Right cardiac atrium (tissue), 5 donors: ENCODE data around the gene ZNF106. TPM values are rescaled to one million over a fixed set of nuclear protein-coding genes. Genes with fewer than 3 reads are reported as not detected.
A peak's percentile ranks its signal among the peaks of the same experiment; 100 is the strongest.

Experiments used
- ATAC-seq, 2 donors: fragments of 200-7000 bp; cut with Tn5 transposase; one replicate each; pipeline versions ENCODE4 v1.8.0 to v1.9.1; 2020; ENCODE audit warnings: moderate library complexity in 2 of 2, mild to moderate bottlenecking in 1 of 2
- DNase-seq, 3 donors: peaks; one replicate each; pipeline ENCODE4 v3.0.0-alpha.2; 2020
- H3K27ac ChIP-seq: one replicate; pipeline ENCODE4 v1.5.1; 2013; ENCODE audit warnings: mild to moderate bottlenecking, low read length, control low read depth, moderate library complexity
- H3K27me3 ChIP-seq: one replicate; pipeline ENCODE4 v1.6.1; 2013; ENCODE audit not compliant: control insufficient read depth, insufficient read depth
- H3K4me1 ChIP-seq: one replicate; pipeline ENCODE4 v1.6.1; 2013; ENCODE audit warnings: low read length; ENCODE audit not compliant: control insufficient read depth, insufficient read depth
- H3K4me3 ChIP-seq: one replicate; pipeline ENCODE4 v1.5.1; 2013; ENCODE audit warnings: low read length, control low read depth
- H3K9me3 ChIP-seq: one replicate; pipeline ENCODE4 v1.6.1; 2013; ENCODE audit warnings: low read length; ENCODE audit not compliant: control insufficient read depth
- WGBS: extraction: QIAGEN DNeasy Blood & Tissue Kit; methylation state at CpG from one replicate; pipeline ENCODE4 v1.1.7; 2013; 5-methylcytosine and 5-hydroxymethylcytosine counted together
- intact Hi-C, 4 donors: fragments of 100-400 bp; cut with DNase I; formaldehyde crosslinking; loops; one replicate each; pipeline versions ENCODE4 v1.11.0 to v1.14.0; 2022 to 2023
- polyA plus RNA-seq: library from polyadenylated mRNA; stranded (reverse); fragments of 200-250 nt; gene quantifications from one replicate; pipeline ENCODE4 v1.2.3, GENCODE V29; 2013
- total RNA-seq, 4 donors: library from RNA; stranded (reverse); fragmentation: NEBNext Ultra II Directional; extraction: Animal tissue kit (Norgen Biotek cat#: 25700); gene quantifications; one replicate each; pipeline ENCODE4 v1.2.1, GENCODE V29; 2021
- donor health status: healthy with polysubstance abuse.
- donor health status: DM: no; HTN: yes; CAD: no.
- donor health status: DM: no; HTN: no; CAD: no.
- donor health status: DM: no; HTN: yes; CAD: no; lungs with severe emphysema.
- donor health status: DM: yes; HTN: yes; CAD: no.

ZNF106 gene
- total and polyA plus RNA-seq, 5 donors = 94.6 to 507 (median 421) TPM

- no peaks in the 10 kb centered on the region for H3K9me3 ChIP-seq
- peak overlapping the region; percentile 3 for H3K27ac ChIP-seq
- no peak overlapping the region for H3K4me3 ChIP-seq
- no peak for DNase-seq
- H3K27me3 ChIP-seq = no peaks in the 10 kb centered on the region
- ATAC-seq = no peak
- WGBS = 63% methylated on average over 12 of the region's 12 CpGs
- intact Hi-C loops = no loop called here
- peaks cover 3% of the 10 kb centered on the region for H3K4me1 ChIP-seq
Observed at GRCh38 chr15:42385980-42386700, 104.8 kb downstream of the ZNF106 start.

GRCh38 chr15:42385206-42385979, 105.5 kb downstream of the ZNF106 start:
- intact Hi-C loops = no loop called here
- WGBS = 34% methylated on average over 5 of the region's 5 CpGs
- H3K27me3 ChIP-seq = no peaks in the 10 kb centered on the region
- H3K9me3 ChIP-seq = no peaks in the 10 kb centered on the region
- H3K4me3 ChIP-seq = no peak overlapping the region
- ATAC-seq (peak; percentile 63 to 65), DNase-seq (no peak)
- H3K27ac ChIP-seq = no peak overlapping the region
- peaks cover 3% of the 10 kb centered on the region for H3K4me1 ChIP-seq

- Histone ChIP-seq H3K27ac (no peak overlapping the region), H3K27me3 (no peaks in the 10 kb centered on the region), H3K9me3 (no peaks in the 10 kb centered on the region), H3K4me1 (peaks cover 3% of the 10 kb centered on the region), H3K4me3 (no peak overlapping the region)
- ATAC-seq (no peak), DNase-seq (no peak)
- WGBS = 56% methylated on average over 4 of the region's 4 CpGs
- intact Hi-C loops = no loop called here
Observed at GRCh38 chr15:42384597-42384996, 106.3 kb downstream of the ZNF106 start.

GRCh38 chr15:42378011-42378410, 112.9 kb downstream of the ZNF106 start:
- Histone ChIP-seq H3K27ac (no peak overlapping the region), H3K9me3 (no peaks in the 10 kb centered on the region), H3K27me3 (no peaks in the 10 kb centered on the region), H3K4me1 (no peaks in the 10 kb centered on the region), H3K4me3 (no peak overlapping the region)
- intact Hi-C loops = loop anchor here in 1 of 4 donors (10.0 kb wide), 1 partner anchor 293 kb away; no protein-coding TSS in a partner anchor
- 90% methylated on average over 8 of the region's 8 CpGs for WGBS
- DNase-seq (no peak), ATAC-seq (no peak)

GRCh38 chr15:42375941-42376340, 115.0 kb downstream of the ZNF106 start:
- intact Hi-C loops = loop anchor here in 1 of 4 donors (10.0 kb wide), 1 partner anchor 291 kb away; no protein-coding TSS in a partner anchor

GRCh38 chr15:42375252-42375651, 115.7 kb downstream of the ZNF106 start:
- no peak for DNase-seq
- H3K4me3 ChIP-seq = no peak overlapping the region
- no peak for ATAC-seq
- H3K27me3 ChIP-seq = no peaks in the 10 kb centered on the region
- intact Hi-C loops = loop anchor here in 1 of 4 donors (10.0 kb wide), 1 partner anchor 290 kb away; no protein-coding TSS in a partner anchor
- no peaks in the 10 kb centered on the region for H3K4me1 ChIP-seq
- 97% methylated on average over 5 of the region's 5 CpGs for WGBS
- H3K9me3 ChIP-seq = no peaks in the 10 kb centered on the region
- no peak overlapping the region for H3K27ac ChIP-seq

More at GRCh38 chr15:42375941-42376340, 115.0 kb downstream of the ZNF106 start:
- DNase-seq (no peak), ATAC-seq (no peak)
- Histone ChIP-seq H3K4me3 (no peak overlapping the region), H3K4me1 (no peaks in the 10 kb centered on the region), H3K27me3 (no peaks in the 10 kb centered on the region), H3K27ac (no peak overlapping the region), H3K9me3 (no peaks in the 10 kb centered on the region)
- 78% methylated on average over 4 of the region's 4 CpGs for WGBS

- Histone ChIP-seq H3K27ac (no peak overlapping the region), H3K27me3 (no peaks in the 10 kb centered on the region), H3K4me3 (no peak overlapping the region), H3K9me3 (no peaks in the 10 kb centered on the region), H3K4me1 (no peaks in the 10 kb centered on the region)
- DNase-seq = no peak
- ATAC-seq = no peak
- intact Hi-C loops = loop anchor here in 1 of 4 donors (10.0 kb wide), 1 partner anchor 290 kb away; no protein-coding TSS in a partner anchor
- WGBS = 94% methylated on average over 1 of the region's 1 CpG
Observed at GRCh38 chr15:42374810-42375209, 116.1 kb downstream of the ZNF106 start.

- H3K27ac ChIP-seq = no peak overlapping the region
- WGBS = 86% methylated on average over 4 of the region's 4 CpGs
Observed at GRCh38 chr15:42373936-42374335, 117.0 kb downstream of the ZNF106 start.

GRCh38 chr15:42373274-42373673, 117.7 kb downstream of the ZNF106 start:
- Histone ChIP-seq H3K4me3 (no peak overlapping the region), H3K27me3 (no peaks in the 10 kb centered on the region), H3K27ac (no peak overlapping the region), H3K4me1 (no peaks in the 10 kb centered on the region), H3K9me3 (no peaks in the 10 kb centered on the region)
- ATAC-seq (peak; percentile 61 to 65), DNase-seq (peak; percentile 49 to 87 (median 76))
- intact Hi-C loops = loop anchor here in 1 of 4 donors (10.0 kb wide), 1 partner anchor 288 kb away; no protein-coding TSS in a partner anchor
- WGBS = 31% methylated on average over 1 of the region's 1 CpG

More at GRCh38 chr15:42373936-42374335, 117.0 kb downstream of the ZNF106 start:
- Histone ChIP-seq H3K27me3 (no peaks in the 10 kb centered on the region), H3K9me3 (no peaks in the 10 kb centered on the region), H3K4me1 (no peaks in the 10 kb centered on the region), H3K4me3 (no peak overlapping the region)
- intact Hi-C loops = loop anchor here in 1 of 4 donors (10.0 kb wide), 1 partner anchor 289 kb away; no protein-coding TSS in a partner anchor
- ATAC-seq (no peak), DNase-seq (no peak)

GRCh38 chr15:42371096-42371495, 119.8 kb downstream of the ZNF106 start:
- intact Hi-C loops = loop anchor here in 1 of 4 donors (10.0 kb wide), 1 partner anchor 286 kb away; no protein-coding TSS in a partner anchor
- no peak overlapping the region for H3K27ac ChIP-seq
- no peaks in the 10 kb centered on the region for H3K4me1 ChIP-seq
- no peak overlapping the region for H3K4me3 ChIP-seq
- H3K9me3 ChIP-seq = no peaks in the 10 kb centered on the region
- 69% methylated on average over 2 of the region's 2 CpGs for WGBS
- no peak for ATAC-seq
- no peaks in the 10 kb centered on the region for H3K27me3 ChIP-seq
- no peak for DNase-seq

GRCh38 chr15:42368096-42368495, 122.8 kb downstream of the ZNF106 start:
- intact Hi-C loops = no loop called here
- H3K4me3 ChIP-seq = no peak overlapping the region
- H3K27ac ChIP-seq = no peak overlapping the region
- ATAC-seq = no peak
- no peaks in the 10 kb centered on the region for H3K4me1 ChIP-seq
- no peaks in the 10 kb centered on the region for H3K27me3 ChIP-seq
- WGBS = 82% methylated on average over 3 of the region's 3 CpGs
- no peaks in the 10 kb centered on the region for H3K9me3 ChIP-seq
- no peak for DNase-seq
